NCI-H345 treated with DMSO at 0.1 percent for 48 hours (cell line): Measurements from ENCODE around the gene NPLOC4.

Experiments used
- DNase-seq: peaks from one replicate; lab custom pipeline; 2025; ENCODE audit not compliant: unreplicated experiment; lab: John Stamatoyannopoulos, UW

NPLOC4 gene

DNA sequence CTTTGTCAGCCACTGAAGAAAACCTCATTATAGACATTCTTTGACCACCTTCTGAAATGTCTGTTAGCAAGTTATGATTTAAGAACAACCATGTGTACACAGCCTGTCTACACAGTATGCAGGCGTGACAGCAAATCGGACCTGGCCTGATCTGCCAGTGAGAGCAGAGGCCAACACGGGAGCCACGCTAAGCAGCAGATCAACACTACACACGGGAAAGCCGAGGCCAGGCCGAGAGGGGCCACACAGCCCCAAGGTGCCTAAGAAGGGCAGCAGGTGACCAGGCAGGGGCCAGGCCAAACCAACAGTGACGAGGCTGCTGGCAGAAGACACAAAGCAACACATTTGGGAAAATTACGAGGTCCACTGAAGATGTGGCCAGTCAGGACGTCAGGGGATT, 68.5 kb downstream of the NPLOC4 start:
- no peak for DNase-seq

DNA sequence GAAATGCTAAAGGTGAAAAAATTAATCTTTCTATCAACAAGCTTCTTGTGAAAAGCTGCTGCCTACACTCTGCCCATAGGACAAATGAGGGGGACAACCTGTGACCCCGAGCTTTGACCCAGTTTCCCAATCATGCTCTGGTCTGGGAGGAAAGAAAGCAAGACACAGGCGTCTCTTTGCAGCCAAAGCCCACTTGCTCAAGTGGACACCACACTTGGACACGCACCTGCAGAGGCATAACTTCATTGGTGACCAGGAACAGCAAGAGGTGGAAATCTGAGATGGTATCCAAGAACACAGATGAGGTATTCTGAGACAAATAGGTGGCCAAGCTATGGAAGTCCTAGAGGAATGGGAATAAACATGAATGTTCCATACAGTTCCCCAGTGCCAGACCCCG, 69.7 kb downstream of the NPLOC4 start:
- no peak for DNase-seq

DNA sequence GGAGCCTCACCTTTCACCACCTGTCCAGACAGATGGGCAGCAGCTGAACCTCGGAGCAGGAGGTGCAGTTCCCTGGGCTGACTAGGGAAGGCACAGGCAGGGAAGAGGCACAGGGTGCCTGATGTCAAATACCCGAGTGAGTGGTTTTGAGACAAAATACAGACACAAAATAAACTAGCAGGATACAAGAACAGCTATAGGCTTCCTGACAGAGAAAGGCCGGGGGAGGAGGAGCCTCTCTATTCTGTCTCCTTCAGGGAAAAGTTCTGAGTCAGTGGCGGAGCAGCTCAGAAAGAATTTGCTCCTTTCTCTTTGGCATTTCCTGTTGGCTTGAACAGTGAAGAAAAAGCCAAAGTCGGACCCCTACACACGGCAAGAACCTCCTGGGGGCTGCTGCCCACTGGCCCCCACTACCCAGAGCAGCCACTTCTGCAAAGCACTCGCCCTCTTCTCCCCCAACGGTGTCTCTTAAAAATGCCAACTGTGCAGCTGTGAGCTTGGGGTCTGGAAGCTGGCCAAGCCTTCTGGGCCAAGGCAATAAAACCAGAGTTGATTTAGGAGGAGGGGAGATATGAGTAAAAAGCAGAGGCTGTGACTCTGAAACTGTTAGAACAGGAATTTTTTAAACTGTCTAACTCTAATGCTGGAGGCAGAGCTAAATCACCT, 70.3 kb downstream of the NPLOC4 start:
- peak; percentile 12 for DNase-seq

DNA sequence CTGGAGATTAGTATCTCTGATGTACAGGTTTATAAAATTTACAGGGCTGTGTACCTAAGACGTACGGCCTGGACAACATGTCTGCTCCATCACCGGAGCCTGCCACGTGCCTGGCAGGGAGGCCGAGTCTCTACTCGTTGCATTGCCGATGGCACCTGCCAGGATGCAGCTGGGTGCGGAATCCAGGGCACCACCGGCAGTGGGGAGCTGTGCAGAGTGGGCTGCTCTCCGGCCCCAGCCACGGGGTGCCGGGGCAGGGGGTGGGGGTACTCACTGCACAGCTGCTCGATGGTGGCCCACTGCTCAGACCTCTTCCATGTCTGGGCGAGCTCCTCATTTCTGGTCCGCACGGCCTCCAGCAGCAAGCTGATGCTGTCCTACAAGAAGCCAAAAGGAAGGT, 71.7 kb downstream of the NPLOC4 start:
- DNase-seq = no peak

- no peak for DNase-seq
Observed at GRCh38 chr17:81564778-81565177, 72.1 kb downstream of the NPLOC4 start.

- DNase-seq = no peak
Observed at GRCh38 chr17:81563861-81564586, 72.9 kb downstream of the NPLOC4 start.

DNA sequence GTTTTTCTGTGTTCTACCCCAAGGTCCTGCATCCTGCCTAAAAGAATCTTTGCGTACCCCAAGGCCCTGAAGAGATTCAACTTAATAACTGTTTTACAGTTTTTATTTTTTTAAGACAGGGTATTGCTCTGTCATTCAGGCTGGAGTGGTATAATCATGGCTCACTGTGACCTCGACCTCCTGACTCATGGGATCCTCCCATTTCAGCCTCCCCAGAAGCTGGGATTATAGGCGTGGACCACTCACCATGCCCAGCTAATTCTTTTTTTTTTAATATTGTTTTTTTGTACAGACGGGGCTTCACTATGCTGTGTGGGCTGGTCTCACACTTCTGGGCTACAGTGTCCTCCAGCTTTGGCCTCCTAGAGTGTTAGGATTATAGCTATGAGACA, 75.4 kb downstream of the NPLOC4 start:
- DNase-seq = no peak

GRCh38 chr17:81558941-81559806, 77.7 kb downstream of the NPLOC4 start:
- DNase-seq = no peak

GRCh38 chr17:81558115-81558468, 78.8 kb downstream of the NPLOC4 start:
- DNase-seq = no peak

GRCh38 chr17:81557276-81558114, 79.4 kb downstream of the NPLOC4 start:
- no peak for DNase-seq

DNA sequence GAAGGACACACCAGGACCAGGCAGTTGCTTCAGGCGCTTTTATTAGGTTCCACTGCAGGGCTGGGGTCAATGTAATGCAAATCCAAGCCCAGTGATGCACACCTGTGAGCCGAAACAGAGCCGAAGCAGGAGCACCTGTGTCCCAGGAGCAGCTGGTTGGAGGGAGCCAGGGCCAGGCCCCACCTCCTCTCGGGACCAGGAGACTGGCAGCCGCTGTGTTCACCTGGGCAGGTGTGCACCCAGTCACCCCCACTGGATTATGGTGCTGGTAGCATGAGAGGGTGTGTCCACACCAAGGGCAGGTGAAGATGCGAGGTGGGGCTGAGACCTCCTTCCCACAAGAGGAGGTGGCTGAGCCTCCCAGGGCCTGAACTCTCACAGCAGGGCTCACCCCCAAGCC, 80.0 kb downstream of the NPLOC4 start:
- DNase-seq = no peak

DNA sequence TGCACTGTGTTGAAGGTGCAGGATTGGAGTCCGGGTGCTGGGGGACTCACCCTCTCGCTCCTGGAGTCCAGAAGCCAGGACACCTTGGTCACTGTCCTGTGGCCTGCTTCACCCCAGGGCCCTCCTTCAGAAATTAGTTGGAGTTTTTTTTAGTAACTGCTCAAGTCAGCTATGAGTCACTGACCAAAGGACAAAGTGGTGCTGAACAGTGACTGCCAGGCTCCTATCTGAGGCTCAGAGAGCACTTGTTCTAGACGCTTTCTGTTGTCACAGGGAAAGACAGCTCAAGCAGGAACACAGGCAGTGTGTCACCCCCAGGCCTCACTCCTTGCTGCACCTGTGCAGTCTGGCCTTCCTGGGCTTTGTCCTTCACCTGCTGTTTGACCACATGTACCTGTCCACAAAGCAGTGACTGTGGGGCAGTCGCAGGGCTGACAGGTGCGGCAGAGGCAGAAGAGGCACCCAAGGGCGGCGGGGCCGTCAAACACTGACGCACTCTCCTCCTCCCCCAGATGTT, 80.7 kb downstream of the NPLOC4 start:
- no peak for DNase-seq

GRCh38 chr17:81553616-81554181, 83.2 kb downstream of the NPLOC4 start:
- no peak for DNase-seq

DNA sequence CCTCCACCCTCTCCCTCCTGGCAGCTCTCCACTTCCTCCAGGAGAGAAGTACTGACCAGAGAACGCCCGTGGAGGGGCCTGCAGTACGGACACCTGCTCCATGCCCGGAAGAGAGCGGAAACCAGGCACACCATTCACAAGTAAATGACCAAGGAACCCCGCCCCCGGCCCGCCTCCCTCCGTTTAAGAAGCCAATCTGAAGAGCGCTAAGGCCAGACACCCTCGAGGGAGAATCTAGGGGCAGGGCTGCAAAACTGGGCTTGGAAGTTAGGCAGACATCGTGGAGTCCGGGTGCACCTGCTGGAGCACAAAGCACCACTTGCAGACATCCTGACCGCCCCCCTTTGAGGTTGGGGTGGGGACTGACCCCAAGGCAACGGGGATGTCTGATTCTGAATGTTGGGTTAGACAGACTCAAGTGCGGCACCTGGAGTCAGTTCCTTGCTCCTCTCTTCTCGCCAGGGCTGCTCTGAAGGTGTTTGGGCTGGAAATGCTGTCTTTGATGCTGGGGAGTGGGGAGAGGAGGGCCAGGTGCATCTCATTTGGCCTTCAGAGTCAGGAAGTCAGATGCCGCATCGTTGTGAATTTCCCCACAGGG, 83.8 kb downstream of the NPLOC4 start:
- peak; percentile 88 for DNase-seq

DNA sequence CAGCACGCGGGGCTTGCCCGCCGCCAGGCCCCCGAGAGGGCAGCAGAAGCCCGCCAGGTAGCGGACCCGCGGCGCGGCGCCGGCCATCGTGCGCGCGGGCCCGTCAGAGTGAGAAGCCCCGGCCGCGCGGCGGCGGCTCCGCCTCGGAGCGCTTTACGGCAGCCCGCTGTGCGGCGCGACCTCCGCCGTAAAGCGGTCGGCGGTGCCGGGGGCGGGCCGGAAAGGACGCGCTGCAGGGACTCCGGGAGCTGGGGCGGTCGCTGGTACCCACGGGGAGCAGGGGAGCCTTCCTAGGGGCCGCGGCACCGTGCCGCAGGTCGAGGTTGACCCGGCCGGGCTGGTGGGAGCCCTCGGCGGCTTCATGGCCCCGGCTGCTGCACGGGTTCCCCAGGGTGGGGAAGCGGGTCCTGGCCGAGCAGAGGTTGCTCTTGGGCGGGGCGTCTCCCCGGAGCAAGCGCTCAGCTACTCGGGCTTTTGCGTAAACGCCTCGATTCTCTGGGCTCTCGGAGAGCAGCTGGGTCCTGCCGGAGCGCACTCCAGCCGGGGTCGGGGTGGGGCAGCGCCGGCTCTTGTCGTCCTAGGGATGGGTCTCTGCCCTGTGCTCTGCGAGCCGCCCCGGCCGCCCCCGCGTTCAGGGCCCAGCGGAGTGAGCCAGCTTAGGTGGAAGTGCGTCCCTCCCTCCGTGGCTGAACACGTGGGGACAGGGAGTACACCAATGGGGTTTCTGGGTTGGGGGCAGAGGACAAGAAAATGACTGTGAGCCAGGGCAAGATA, 84.5 kb downstream of the NPLOC4 start, which contains the start of gene FAAP100:
TSS of gene FAAP100 (minus strand) at position 110 of the 774 bp plus-strand sequence. CDS start at position 87, 23 bp downstream.
- peak; percentile 76 for DNase-seq

GRCh38 chr17:81551458-81552243, 85.3 kb downstream of the NPLOC4 start:
- no peak for DNase-seq

GRCh38 chr17:81550830-81551457, 86.0 kb downstream of the NPLOC4 start:
- DNase-seq = no peak

- DNase-seq = no peak
Observed at GRCh38 chr17:81550285-81550684, 86.6 kb downstream of the NPLOC4 start.
